Coronary artery (tissue), 2 donors: Measurements from ENCODE around the gene C6.

Experiments used
- DNase-seq: peaks from one replicate; pipeline ENCODE4 v3.0.0-alpha.2; 2017; ENCODE audit warnings: low spot score
- H3K27ac ChIP-seq, 2 donors: fragments of 200-600 bp; sonication (generic); one replicate each; pipeline ENCODE4 v1.5.1; 2016 to 2019
- H3K4me3 ChIP-seq: fragments of 200-600 bp; sonication (generic); 2 replicates; pipeline ENCODE4 v1.5.1; 2016; ENCODE audit warnings: mild to moderate bottlenecking, moderate library complexity
- CTCF ChIP-seq: fragments of 200-600 bp; sonication (generic); IDR thresholded peaks from one replicate; pipeline ENCODE4 v1.5.1; 2019; ENCODE audit warnings: antibody characterized with exemption

C6 gene

GRCh38 chr5:41200506-41200905 lies 12.8 kb downstream of the C6 start:
- DNase-seq: no peak
- TF ChIP-seq CTCF: no peak
- no peak overlapping the region for H3K4me3 ChIP-seq
- H3K27ac ChIP-seq: no peak overlapping the region

- Histone ChIP-seq H3K27ac (no peak overlapping the region), H3K4me3 (no peak overlapping the region)
- no peak for DNase-seq
- TF ChIP-seq CTCF: no peak
These were observed 13.7 kb downstream of the C6 start for GRCh38 chr5:41199660-41200059.

GRCh38 chr5:41196197-41196596 lies 17.1 kb downstream of the C6 start:
- no peak for DNase-seq
- Histone ChIP-seq H3K27ac (no peak overlapping the region), H3K4me3 (no peak overlapping the region)
- no peak for TF ChIP-seq CTCF

- Histone ChIP-seq H3K27ac (peak overlapping the region; percentile 36 to 79), H3K4me3 (no peak overlapping the region)
- no peak for DNase-seq
- TF ChIP-seq CTCF: no peak
These were observed 18.1 kb downstream of the C6 start for GRCh38 chr5:41195228-41195627.

- no peak for TF ChIP-seq CTCF
- peak overlapping the region; percentile 36 to 79 for H3K27ac ChIP-seq
- H3K4me3 ChIP-seq: no peak overlapping the region
- no peak for DNase-seq
These were observed 19.0 kb downstream of the C6 start for GRCh38 chr5:41194339-41194738.

- TF ChIP-seq CTCF: no peak
- H3K27ac ChIP-seq: peak overlapping the region; percentile 36 to 79
- peak; percentile 99 for DNase-seq
- H3K4me3 ChIP-seq: no peak overlapping the region
These were observed 19.7 kb downstream of the C6 start for GRCh38 chr5:41193456-41194205.

- no peak for TF ChIP-seq CTCF
- Histone ChIP-seq H3K27ac (no peak overlapping the region), H3K4me3 (no peak overlapping the region)
- no peak for DNase-seq
These were observed 22.1 kb downstream of the C6 start for GRCh38 chr5:41191249-41191648.
